ENCODE data around the gene IDH3B. TPM values are rescaled to one million over a fixed set of nuclear protein-coding genes. Genes with fewer than 3 reads are reported as not detected.
"Not testable (repeated sequence)": the region's sequence is repeated elsewhere in the genome, so short reads cannot be mapped to it uniquely, and the experiment has no call there.

Gene IDH3B
- total RNA-seq, 6 experiments from 2014 or later: 37.6 to 78.1 (median 43.6) TPM

DNA sequence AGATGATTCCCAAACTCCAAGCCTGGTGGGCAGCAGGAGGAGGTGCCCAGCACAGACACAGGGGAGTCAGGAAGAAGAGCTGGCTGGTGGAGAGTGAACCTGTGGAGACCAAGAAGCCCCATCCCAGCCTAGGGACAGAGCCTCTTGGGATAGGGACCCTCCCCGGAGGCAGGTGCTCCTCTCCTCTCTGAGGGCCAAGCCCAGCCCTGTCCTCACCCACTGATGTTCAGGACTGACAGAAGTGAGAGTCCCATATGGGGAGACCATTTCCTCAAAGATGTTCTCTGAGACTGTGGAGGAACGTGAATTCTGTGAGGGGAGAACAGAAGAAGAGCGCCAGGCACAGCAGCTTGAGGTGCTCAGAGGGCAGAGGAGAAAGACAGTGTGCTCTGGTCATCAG lies 26.2 kb upstream of the IDH3B start:
- Histone ChIP-seq H3K4me3 (no peak overlapping the region), H3K36me3 (no peaks in the 10 kb centered on the region), H3K27me3 (peaks cover 0 to 16% of the 10 kb centered on the region in 2 donors), H3K27ac (no peak overlapping the region), H3K4me1 (peaks cover 0 to 5% (median 0%) of the 10 kb centered on the region in 4 donors), H3K9me3 (no peaks in the 10 kb centered on the region)
- TF ChIP-seq, protein P1, sequence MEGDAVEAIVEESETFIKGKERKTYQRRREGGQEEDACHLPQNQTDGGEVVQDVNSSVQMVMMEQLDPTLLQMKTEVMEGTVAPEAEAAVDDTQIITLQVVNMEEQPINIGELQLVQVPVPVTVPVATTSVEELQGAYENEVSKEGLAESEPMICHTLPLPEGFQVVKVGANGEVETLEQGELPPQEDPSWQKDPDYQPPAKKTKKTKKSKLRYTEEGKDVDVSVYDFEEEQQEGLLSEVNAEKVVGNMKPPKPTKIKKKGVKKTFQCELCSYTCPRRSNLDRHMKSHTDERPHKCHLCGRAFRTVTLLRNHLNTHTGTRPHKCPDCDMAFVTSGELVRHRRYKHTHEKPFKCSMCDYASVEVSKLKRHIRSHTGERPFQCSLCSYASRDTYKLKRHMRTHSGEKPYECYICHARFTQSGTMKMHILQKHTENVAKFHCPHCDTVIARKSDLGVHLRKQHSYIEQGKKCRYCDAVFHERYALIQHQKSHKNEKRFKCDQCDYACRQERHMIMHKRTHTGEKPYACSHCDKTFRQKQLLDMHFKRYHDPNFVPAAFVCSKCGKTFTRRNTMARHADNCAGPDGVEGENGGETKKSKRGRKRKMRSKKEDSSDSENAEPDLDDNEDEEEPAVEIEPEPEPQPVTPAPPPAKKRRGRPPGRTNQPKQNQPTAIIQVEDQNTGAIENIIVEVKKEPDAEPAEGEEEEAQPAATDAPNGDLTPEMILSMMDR (IDR thresholded peaks at IDR 0.05): no peak
- TF ChIP-seq POLR2A (IDR thresholded peaks at IDR 0.05): no peak
- DNase-seq: no peak
- intact Hi-C loops (cut with DNase I): no loop called here
- WGBS (ENCODE audit: insufficient coverage, low coverage, low lambda C conversion rate, missing lambda C conversion rate): 0% methylated on average over 1 of the region's 3 CpGs
- ATAC-seq: no peak

DNA sequence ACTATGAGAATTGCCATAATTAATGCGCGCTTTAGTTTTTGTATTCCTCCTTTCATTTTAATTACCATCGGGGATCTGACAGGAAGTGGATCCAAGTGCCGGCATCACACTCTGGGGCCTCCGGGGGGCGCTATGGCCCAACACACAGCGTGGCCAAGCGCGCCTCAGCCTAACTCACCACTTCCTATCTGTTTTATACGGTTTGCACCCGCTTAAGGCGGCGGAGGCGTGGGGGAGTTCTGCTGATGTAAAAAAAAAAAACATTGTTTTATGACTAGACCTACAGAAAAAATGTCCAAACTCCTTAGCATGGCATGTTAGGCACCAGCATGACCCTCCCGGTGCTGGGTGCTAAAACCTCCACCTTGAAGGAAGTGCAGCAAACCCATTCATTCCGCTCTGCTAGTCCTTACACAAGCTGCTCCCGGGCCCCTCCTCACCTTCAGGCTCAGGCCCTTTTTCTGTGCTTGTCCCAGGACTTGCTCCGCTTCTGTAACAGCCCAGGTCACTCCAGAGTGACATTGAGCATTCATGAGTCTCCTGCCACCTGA lies 24.1 kb upstream of the IDH3B start:
- peak; percentile 62 to 75 (median 67) for ATAC-seq
- 13% methylated on average over 18 of the region's 18 CpGs for WGBS (ENCODE audit: insufficient coverage, low coverage, low lambda C conversion rate, missing lambda C conversion rate)

DNA sequence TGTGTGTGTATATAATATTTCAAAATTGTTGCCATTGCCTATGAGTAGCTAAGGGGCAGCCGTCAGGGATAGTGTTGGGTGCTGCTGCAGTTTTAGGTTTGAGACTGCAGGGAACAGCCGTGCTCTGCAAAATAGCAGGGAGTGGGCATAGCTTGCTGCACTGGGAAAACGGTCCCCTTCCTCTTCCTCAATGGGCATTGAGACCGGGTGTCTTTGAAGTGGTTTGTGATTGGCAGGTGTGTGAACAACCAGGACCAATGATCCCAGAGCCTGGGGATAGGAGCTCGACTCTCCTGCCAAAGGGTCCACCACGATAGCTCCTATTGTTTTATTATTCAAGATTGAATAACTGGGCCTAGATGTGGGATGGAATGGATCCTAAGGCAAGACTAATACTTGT lies 23.5 kb upstream of the IDH3B start:
- Histone ChIP-seq H3K4me3 (no peak overlapping the region), H3K4me1 (peaks cover 0 to 5% (median 0%) of the 10 kb centered on the region in 4 donors), H3K27me3 (no peaks in the 10 kb centered on the region), H3K36me3 (no peaks in the 10 kb centered on the region), H3K9me3 (no peaks in the 10 kb centered on the region), H3K27ac (no peak overlapping the region)
- ATAC-seq: no peak
- DNase-seq: no peak
- intact Hi-C loops (cut with DNase I): no loop called here
- TF ChIP-seq, protein P1 (IDR thresholded peaks at IDR 0.05): no peak
- WGBS (ENCODE audit: insufficient coverage, low coverage, low lambda C conversion rate, missing lambda C conversion rate): 39% methylated on average over 5 of the region's 6 CpGs

More for the DNA sequence above, 24.1 kb upstream of the IDH3B start:
- Histone ChIP-seq H3K27me3 (no peaks in the 10 kb centered on the region), H3K27ac (no peak overlapping the region), H3K36me3 (no peaks in the 10 kb centered on the region), H3K4me1 (peaks cover 0 to 5% (median 0%) of the 10 kb centered on the region in 4 donors), H3K9me3 (no peaks in the 10 kb centered on the region), H3K4me3 (no peak overlapping the region)
- DNase-seq: peak in 1 of 3 donors; percentile 46
- TF ChIP-seq, protein P1 (IDR thresholded peaks at IDR 0.05): peak; percentile 26 to 51 (median 50)
- TF ChIP-seq POLR2A (IDR thresholded peaks at IDR 0.05): no peak
- intact Hi-C loops (cut with DNase I): no loop called here

DNA sequence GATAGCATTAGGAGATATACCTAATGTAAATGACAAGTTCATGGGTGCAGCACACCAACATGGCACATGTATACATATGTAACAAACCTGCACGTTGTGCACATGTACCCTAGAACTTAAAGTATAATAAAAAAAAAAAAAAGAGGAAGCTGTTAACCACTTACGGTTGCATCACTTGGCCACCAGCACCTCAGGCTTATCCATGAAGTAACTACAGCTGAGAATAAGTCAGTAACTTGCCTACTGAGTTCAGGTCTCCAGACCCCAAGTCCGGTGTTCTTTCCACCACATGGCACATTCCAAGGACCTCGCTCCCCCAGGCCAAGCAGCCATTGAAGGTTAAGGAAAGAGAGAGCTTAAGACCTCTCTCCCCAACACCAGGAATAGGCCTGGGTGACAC lies 20.8 kb upstream of the IDH3B start:
- ATAC-seq; H3K27ac ChIP-seq; H3K36me3 ChIP-seq; H3K4me1 ChIP-seq; DNase-seq; intact Hi-C loops (cut with DNase I); H3K4me3 ChIP-seq; H3K27me3 ChIP-seq; H3K9me3 ChIP-seq: not testable (repeated sequence)
- 41% methylated on average over 2 of the region's 4 CpGs for WGBS (ENCODE audit: insufficient coverage, low coverage, low lambda C conversion rate, missing lambda C conversion rate)

DNA sequence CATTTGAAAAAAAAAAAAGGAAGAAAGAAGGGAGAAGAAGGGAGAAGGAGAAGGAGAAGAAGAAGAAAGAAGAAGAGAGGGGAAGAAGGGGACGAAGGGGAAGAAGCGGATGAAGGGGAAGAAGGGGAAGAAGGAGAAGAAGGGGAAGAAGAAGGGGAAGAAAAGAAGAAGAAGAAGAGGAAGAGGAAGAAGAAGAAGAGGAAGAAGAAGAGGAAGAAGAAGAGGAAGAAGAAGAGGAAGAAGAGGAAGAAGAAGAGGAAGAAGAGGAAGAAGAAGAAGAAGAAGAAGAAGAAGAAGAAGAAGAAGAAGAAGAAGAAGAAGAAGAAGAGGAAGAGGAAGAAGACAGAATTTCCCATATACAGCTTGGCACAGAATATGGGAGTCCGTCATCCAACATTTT lies 18.0 kb upstream of the IDH3B start:
- H3K27ac ChIP-seq; DNase-seq; H3K27me3 ChIP-seq; H3K4me3 ChIP-seq; H3K9me3 ChIP-seq; intact Hi-C loops (cut with DNase I); H3K36me3 ChIP-seq; ATAC-seq; H3K4me1 ChIP-seq: not testable (repeated sequence)
- WGBS (ENCODE audit: insufficient coverage, low coverage, low lambda C conversion rate, missing lambda C conversion rate): 68% methylated on average over 3 of the region's 3 CpGs

DNA sequence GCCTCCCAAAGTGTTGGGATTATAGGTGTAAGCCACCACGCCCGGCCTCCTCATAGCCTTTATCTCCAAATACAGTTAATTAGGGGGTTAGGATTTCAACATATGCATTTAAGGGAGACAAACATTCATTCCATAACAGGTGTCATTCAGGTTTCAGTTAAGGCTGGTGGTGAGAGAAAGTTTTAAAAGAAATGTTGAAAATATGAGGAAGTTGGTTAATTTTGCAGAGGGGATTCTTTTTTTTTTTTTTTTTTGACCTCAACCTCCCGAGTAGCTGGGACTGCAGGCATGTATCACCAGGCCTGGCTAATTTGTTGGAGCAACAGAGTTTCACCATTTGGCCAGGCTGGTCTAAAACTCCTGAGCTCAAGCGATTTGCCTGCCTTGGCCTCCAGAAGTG lies 16.0 kb upstream of the IDH3B start:
- Histone ChIP-seq H3K27ac (no peak overlapping the region), H3K27me3 (no peaks in the 10 kb centered on the region), H3K4me3 (no peak overlapping the region), H3K9me3 (no peaks in the 10 kb centered on the region), H3K36me3 (no peaks in the 10 kb centered on the region), H3K4me1 (no peaks in the 10 kb centered on the region)
- intact Hi-C loops (cut with DNase I): no loop called here
- WGBS (ENCODE audit: insufficient coverage, low coverage, low lambda C conversion rate, missing lambda C conversion rate): 45% methylated on average over 4 of the region's 4 CpGs
- TF ChIP-seq, protein P1 (IDR thresholded peaks at IDR 0.05): no peak
- no peak for TF ChIP-seq POLR2A (IDR thresholded peaks at IDR 0.05)
- ATAC-seq (no peak), DNase-seq (no peak)
